K562 (cell line): ENCODE data around the gene ARL14EPL. TPM values are rescaled to one million over a fixed set of nuclear protein-coding genes. Genes with fewer than 3 reads are reported as not detected.
A peak's percentile ranks its signal among the peaks of the same experiment; 100 is the strongest.

Experiments used
- CTCF ChIP-seq, 3 experiments: IDR thresholded peaks in 2 of 3; conservative IDR thresholded peaks in 1 of 3; 2 replicates each; pipeline ENCODE4 v1.5.1; 2011 to 2012; ENCODE audit warnings: low read length in 3 of 3, mild to moderate bottlenecking in 3 of 3, control low read depth in 2 of 3, improper control_type of control experiment in 1 of 3, inconsistent platforms in 1 of 3, low read depth in 1 of 3, mixed read lengths in 1 of 3, moderate library complexity in 1 of 3; ENCODE audit not compliant: insufficient read depth in 2 of 3
- REST ChIP-seq, 2 experiments: fragments of 450-650 bp; formaldehyde crosslinking in 1 of 2; IDR thresholded peaks; 2 replicates each; pipeline versions ENCODE4 v1.4.0 to v1.6.1; 2014 to 2020; ENCODE audit warnings: mild to moderate bottlenecking in 2 of 2, borderline replicate concordance in 1 of 2, low read depth in 1 of 2
- polyA plus RNA-seq, 8 experiments: library from polyadenylated mRNA; depleted of rRNA in 4 of 8; stranded (reverse) in 5 of 8; unstranded in 3 of 8; fragments of >200 nt; fragmentation: Nextera tagmentation in 2 of 8; fragmentation: Illumina TruSeq in 1 of 8; extraction: Ambion mirVana in 2 of 8; extraction: Trizol in 1 of 8; gene quantifications; 2 replicates each; pipeline versions ENCODE4 v1.2.1 to v1.2.3, GENCODE V29; 2011 to 2014; ENCODE audit warnings: inconsistent platforms in 1 of 8, missing spikeins in 1 of 8
- total RNA-seq, 7 experiments: library from RNA; depleted of rRNA in 6 of 7; stranded (reverse); fragments of >200 nt in 6 of 7; fragmentation: Illumina TruSeq in 2 of 7; extraction: Trizol in 2 of 7; gene quantifications; 2 replicates each; pipeline versions ENCODE4 v1.2.1 to v1.2.3, GENCODE V29; 2011 to 2021; ENCODE audit warnings: low replicate concordance in 1 of 7

Gene ARL14EPL
- total and polyA plus RNA-seq, 9 of the 15 experiments (the other 6 are each of a cell fraction or from before 2014, with no cell fraction given) = 0.06 to 0.14 (median 0.08) TPM; not detected in 5

- TF ChIP-seq REST (IDR thresholded peaks at IDR 0.05; ENCODE audit: borderline replicate concordance) (peak; percentile 69; the same call in 1 of the 2 replicates), REST (CRISPR knock-in tag; IDR thresholded peaks at IDR 0.05; ENCODE audit: low read depth) (no peak), CTCF (IDR thresholded peaks at IDR 0.05 in 2 of 3, conservative IDR thresholded peaks at IDR 0.05 in 1 of 3; ENCODE audit: insufficient read depth in 2 of 3, low read depth in 1 of 3, low read length in 3 of 3) (peak; percentile 45 to 83 (median 47); a peak in 4 of 6 replicates)
These were observed 35.9 kb downstream of the ARL14EPL start (continued) for GRCh38 chr5:116068028-116068632.
